ENCODE measurements around the gene PPT1.

GRCh38 chr1:40059338-40059959 lies 37.6 kb downstream of the PPT1 start:
- TF ChIP-seq, protein P1, sequence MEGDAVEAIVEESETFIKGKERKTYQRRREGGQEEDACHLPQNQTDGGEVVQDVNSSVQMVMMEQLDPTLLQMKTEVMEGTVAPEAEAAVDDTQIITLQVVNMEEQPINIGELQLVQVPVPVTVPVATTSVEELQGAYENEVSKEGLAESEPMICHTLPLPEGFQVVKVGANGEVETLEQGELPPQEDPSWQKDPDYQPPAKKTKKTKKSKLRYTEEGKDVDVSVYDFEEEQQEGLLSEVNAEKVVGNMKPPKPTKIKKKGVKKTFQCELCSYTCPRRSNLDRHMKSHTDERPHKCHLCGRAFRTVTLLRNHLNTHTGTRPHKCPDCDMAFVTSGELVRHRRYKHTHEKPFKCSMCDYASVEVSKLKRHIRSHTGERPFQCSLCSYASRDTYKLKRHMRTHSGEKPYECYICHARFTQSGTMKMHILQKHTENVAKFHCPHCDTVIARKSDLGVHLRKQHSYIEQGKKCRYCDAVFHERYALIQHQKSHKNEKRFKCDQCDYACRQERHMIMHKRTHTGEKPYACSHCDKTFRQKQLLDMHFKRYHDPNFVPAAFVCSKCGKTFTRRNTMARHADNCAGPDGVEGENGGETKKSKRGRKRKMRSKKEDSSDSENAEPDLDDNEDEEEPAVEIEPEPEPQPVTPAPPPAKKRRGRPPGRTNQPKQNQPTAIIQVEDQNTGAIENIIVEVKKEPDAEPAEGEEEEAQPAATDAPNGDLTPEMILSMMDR (optimal IDR thresholded peaks at IDR 0.05 in 1 of 3, IDR thresholded peaks at IDR 0.05 in 1 of 3, conservative IDR thresholded peaks at IDR 0.05 in 1 of 3; ENCODE audit: extremely low read depth in 1 of 3, insufficient read depth in 2 of 3, low read length in 3 of 3): no peak
- TF ChIP-seq EZH2 (IDR thresholded peaks at IDR 0.05; ENCODE audit: low read length): no peak

All from keratinocyte (primary cell).